ENCODE measurements around the gene PIGA.
A peak's percentile ranks its signal among the peaks of the same experiment; 100 is the strongest.
"Not testable (repeated sequence)": the region's sequence is repeated elsewhere in the genome, so short reads cannot be mapped to it uniquely, and the experiment has no call there.

Gene PIGA

GRCh38 chrX:15319075-15319474 lies 16.2 kb downstream of the PIGA start:
- DNase-seq: no peak

DNA sequence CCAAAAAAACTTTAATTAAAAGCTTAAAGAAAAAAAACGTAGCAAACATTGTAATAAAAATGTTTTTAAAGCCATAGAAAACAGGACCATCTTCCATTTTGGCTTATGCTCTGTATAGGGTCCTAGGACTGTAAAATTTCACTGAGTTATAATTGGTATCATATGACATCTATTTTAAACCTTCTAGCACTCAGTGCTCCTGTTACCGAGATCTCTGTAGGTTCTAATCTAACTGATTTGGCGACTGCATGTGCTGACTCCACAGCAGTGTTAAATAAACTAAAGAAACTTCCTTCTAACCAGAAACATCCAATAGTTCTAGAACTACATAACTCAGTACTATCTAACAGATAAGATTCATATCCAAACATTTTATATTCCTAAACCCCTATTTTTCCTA lies 19.8 kb downstream of the PIGA start, which contains the start of gene ASB11:
ASB11 (minus strand) TSS at position 132 of the 400 bp plus-strand sequence; CDS start at position 97, 35 bp downstream.
- no peak for DNase-seq

DNA sequence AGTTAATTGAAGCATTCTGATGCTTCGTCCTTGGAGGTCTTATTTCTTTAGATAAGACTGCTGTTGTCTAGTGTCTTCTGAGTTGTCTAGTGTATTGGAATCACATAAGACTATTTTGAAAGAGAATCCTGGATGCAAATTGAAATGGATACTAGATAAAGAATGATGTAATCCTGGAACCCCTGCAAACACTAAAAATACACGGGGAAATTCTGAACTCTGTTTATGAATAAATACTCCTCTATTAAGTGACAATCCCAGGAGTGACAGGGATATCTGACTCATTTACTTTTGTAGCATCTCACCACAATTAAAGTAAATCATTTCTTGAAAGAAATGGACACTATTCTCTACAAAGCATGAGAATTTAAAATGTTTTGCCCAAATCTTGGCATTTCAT lies 20.9 kb downstream of the PIGA start:
- DNase-seq: no peak

DNA sequence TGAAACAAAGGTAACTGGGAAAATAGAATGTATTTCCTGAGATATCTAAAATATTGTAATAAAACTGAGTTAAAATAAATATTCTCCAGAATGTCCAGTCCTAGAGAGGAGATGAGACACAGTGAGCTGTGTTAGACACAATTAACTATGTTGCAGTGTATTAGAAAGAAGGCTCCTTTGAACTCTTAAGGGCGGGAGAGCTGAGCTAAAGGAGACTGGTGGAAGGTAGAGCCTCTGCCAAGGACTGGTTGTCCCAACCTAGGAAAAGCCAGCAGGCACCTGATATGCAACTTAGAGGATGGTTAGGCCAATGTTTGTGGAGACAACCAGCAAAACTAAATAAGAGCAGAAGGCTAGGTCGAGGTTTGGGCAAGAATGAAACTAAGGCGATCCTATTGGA lies 24.2 kb downstream of the PIGA start:
- no peak for DNase-seq

DNA sequence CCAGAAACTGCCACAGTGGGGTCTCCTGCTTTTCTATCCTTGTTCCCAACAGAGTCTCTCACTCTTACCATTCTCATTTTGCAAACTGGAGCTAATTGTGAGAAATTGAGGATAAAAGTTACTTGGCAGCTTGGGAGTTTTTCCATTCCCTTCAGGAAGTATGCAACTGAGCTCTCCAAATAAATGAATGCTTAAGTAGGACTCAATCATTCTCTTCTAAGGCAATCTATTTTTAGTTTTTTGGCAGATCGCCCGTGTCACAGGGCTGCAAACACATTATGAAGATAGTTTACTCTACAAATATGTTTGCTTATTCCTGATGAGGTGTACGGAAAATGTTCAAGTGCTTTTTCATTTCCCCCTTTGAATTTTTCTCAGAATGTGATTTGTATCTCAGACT lies 25.2 kb downstream of the PIGA start:
- no peak for DNase-seq

GRCh38 chrX:15305899-15306298 lies 29.4 kb downstream of the PIGA start:
- not testable (repeated sequence) for DNase-seq

GRCh38 chrX:15301924-15302323 lies 33.4 kb downstream of the PIGA start:
- DNase-seq: no peak

- peak; percentile 4 for DNase-seq
Observed at GRCh38 chrX:15299941-15300851, 35.1 kb downstream of the PIGA start.

DNA sequence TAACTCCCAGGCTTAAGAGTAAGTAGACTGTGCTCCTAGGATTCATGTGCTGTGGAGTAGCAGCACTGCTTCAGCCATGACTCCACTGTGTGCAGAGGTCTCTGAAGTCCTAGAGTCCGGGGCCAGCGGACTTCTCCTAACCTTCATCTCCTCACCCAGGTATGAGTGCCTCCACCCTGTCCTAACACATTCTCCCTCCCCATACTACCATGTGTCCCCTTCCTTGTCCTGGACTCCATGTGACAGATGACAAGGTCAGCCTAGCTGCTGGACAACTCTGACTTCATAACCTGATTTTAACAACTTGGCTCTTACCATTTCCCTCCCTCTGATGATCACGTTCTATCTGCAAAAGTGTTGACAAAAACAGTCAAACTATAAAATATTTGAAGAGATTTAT lies 36.5 kb downstream of the PIGA start:
- no peak for DNase-seq

- no peak for DNase-seq
Observed at GRCh38 chrX:15298201-15298600, 37.1 kb downstream of the PIGA start.

DNA sequence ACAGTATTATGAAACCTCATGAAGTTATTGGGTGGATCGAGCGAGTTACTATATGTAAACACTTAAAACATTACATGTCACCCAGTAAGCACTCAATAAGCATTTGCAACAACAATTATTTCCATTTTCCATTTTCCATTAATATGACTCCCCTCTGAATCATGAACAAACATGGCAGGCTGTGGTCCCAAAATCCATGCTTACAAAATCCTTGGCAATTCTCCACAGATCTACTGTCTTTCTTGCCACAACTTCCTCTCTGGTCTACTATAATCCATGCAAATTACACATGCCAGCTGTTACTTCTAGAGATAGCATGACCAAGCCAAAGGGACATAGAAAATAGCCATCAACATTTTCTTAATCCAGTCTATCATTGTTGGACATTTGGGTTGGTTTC lies 41.9 kb downstream of the PIGA start:
- DNase-seq: no peak

GRCh38 chrX:15292861-15293260 lies 42.5 kb downstream of the PIGA start:
- DNase-seq: no peak

DNA sequence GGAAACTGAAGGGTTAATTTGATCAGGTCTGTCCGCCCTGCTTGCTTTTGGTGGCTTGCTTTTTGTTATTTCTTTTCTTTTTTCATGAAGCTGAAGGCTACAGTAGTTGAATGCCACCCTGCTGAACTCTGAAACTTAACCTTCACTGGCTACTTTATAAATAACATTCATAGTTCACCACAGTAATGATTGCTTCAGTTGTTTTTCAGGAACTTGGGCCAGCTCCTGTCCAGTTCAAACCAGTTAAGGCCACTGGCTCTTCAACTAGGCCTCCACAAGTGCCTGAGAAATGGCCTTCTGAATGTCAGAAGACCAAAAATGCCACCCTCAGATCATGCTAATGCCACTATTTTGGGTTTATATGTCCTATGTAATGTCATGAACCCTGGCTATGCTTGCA lies 57.7 kb downstream of the PIGA start:
- no peak for DNase-seq

- no peak for DNase-seq
Observed at GRCh38 chrX:15274946-15275345, 60.4 kb downstream of the PIGA start.

DNA sequence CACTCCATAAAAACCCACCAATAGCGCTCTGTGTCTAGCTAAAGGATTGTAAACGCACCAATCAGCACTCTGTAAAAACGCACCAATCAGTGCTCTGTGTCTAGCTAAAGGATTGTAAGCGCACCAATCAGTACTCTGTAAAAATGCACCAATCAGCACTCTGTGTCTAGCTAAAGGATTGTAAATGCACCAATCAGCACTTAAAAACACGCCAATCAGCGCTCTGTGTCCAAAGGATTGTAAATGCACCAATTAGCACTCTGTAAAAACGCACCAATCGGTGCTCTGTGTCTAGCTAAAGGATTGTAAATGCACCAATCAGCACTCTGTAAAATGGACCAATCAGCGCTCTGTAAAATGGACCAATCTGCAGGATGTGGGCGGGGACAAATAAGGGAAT lies 62.0 kb downstream of the PIGA start:
- DNase-seq: not testable (repeated sequence)

DNA sequence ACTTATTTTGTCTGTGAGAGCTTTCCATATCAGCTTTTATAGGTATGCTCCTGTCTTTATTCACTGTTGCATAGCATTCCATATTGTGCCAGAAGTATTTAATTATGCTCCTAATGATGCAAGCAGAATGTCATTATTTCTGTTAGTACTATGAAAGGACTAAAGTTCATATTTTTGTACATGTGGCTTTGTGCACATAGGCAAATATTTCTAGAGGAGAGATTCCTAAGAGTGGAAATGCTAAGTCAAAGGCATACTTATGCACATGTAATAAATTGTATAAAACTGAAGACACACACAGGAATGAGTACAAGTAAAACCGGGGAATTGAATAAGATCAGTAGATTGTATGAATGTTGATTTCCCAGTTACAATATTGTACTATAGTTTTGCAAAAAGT lies 63.6 kb downstream of the PIGA start:
- DNase-seq: no peak

DNA sequence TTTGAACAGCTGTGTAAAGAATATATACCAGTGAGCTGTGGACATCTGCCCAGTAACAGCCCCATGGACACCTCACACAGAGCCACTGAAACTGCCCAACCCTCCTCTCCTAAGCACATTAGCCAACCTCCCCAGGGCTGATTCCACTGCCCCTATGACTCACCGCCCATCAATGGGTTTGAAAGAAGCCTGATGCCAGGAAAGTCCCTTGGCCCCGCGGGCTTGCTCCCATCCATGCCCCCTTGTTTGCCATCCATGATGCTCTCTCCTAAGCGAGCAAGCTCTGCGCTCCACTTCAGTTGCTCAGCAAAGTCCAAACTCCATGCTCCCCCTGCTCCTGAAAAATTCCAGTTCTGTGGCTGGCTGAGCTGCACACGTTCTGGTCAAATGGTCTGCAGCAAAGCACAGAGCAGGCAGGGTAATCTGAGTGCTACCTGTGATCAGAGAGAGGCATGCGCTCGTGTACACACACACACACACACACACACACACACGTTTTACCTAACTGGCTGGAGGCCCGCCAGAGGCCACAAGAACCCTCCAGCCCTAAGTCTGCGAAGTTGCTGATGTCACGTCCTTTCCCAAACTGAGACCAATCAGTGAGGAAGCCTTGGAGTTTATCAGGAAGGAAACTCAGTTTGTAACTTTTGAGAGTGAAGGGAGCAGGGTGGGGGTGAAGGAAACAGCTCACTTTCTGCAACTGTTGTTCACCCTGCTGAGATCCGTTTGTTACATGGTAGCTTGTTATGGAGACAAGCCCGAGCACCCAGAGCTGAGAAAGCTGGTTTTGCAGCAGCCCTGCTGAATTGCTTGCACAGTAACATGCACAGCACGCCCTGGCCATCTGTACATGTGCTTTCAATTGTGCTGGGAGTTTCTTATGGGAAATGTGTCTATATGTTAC lies 65.5 kb downstream of the PIGA start, which contains the start of gene ASB9:
ASB9 (minus strand) TSS at position 466 of the 904 bp plus-strand sequence; CDS start at position 257, 209 bp downstream.
- peak; percentile 81 for DNase-seq
